ENCODE measurements around the gene SH3BGRL3. TPM values are rescaled to one million over a fixed set of nuclear protein-coding genes. Genes with fewer than 3 reads are reported as not detected.
A peak's percentile ranks its signal among the peaks of the same experiment; 100 is the strongest.
"Not testable (repeated sequence)": the region's sequence is repeated elsewhere in the genome, so short reads cannot be mapped to it uniquely, and the experiment has no call there.

The SH3BGRL3 gene
- total RNA-seq, 4 donors from 2014 or later: 76.9 to 163 (median 106) TPM

DNA sequence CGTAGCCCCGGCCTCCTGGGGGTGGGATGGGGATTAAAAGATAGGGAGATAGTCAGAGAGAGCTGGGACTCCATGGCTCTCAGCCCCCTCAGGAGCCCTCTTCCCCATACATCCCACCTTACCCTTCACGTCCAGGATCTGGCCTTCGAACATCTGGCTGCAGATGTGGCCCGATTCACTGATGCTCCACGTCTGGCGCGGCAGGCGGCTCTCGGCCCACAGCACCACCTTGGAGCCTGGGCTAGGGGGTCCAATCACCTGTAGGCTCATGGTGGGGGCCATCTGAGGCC, 42.1 kb downstream of the SH3BGRL3 start:
- no peak for DNase-seq
- intact Hi-C loops (cut with DNase I): loop anchor here (5.0 kb wide), 1 partner anchor 40 kb away; the partner anchor contains the start of gene SH3BGRL3
- Histone ChIP-seq H3K4me3 (no peak overlapping the region), H3K27ac (peak overlapping the region in 1 of 4 donors; percentile 0), H3K9me3 (no peaks in the 10 kb centered on the region), H3K27me3 (peaks cover 0 to 4% (median 0%) of the 10 kb centered on the region in 4 donors), H3K4me1 (peaks cover 0 to 34% (median 10%) of the 10 kb centered on the region in 3 donors), H3K36me3 (peaks cover 0 to 74% (median 8%) of the 10 kb centered on the region in 3 donors)
- WGBS, 2 donors: 53 to 60% methylated on average over 7 to 8 of the region's 10 CpGs
- TF ChIP-seq, protein P1, sequence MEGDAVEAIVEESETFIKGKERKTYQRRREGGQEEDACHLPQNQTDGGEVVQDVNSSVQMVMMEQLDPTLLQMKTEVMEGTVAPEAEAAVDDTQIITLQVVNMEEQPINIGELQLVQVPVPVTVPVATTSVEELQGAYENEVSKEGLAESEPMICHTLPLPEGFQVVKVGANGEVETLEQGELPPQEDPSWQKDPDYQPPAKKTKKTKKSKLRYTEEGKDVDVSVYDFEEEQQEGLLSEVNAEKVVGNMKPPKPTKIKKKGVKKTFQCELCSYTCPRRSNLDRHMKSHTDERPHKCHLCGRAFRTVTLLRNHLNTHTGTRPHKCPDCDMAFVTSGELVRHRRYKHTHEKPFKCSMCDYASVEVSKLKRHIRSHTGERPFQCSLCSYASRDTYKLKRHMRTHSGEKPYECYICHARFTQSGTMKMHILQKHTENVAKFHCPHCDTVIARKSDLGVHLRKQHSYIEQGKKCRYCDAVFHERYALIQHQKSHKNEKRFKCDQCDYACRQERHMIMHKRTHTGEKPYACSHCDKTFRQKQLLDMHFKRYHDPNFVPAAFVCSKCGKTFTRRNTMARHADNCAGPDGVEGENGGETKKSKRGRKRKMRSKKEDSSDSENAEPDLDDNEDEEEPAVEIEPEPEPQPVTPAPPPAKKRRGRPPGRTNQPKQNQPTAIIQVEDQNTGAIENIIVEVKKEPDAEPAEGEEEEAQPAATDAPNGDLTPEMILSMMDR (IDR thresholded peaks at IDR 0.05): no peak
- TF ChIP-seq POLR2A (IDR thresholded peaks at IDR 0.05): no peak

DNA sequence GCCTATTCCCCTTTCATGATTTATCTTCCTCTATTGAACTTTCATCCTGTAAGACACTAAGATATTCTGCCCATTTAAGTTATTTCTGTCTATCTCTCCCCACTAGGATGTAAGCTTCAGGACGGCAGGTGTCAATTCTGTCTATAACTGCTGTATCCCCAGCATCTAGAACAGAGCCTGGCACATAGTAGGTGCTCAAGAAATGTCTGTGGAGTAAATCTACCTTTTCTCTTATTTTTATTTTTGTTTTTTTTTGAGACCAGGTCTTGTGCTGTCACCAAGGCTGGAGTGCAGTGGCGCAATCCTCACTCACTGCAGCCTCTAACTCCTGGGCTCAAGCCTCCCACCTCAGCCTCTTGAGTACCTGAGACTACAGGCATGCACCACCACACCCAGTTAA, 43.5 kb downstream of the SH3BGRL3 start:
- H3K27me3 ChIP-seq: peaks cover 0 to 4% (median 0%) of the 10 kb centered on the region in 4 donors
- H3K9me3 ChIP-seq: no peaks in the 10 kb centered on the region
- H3K36me3 ChIP-seq: peaks cover 0 to 88% (median 8%) of the 10 kb centered on the region in 3 donors
- WGBS, 2 donors: 91 to 93% methylated on average over 2 of the region's 2 CpGs
- no peak overlapping the region for H3K4me3 ChIP-seq
- H3K27ac ChIP-seq: no peak overlapping the region
- intact Hi-C loops (cut with DNase I): loop anchor here (5.0 kb wide), 1 partner anchor 41 kb away; the partner anchor contains the start of gene SH3BGRL3
- no peak for TF ChIP-seq POLR2A (IDR thresholded peaks at IDR 0.05)
- TF ChIP-seq, protein P1 (IDR thresholded peaks at IDR 0.05): no peak
- no peak for DNase-seq
- peaks cover 0 to 31% (median 10%) of the 10 kb centered on the region in 3 donors for H3K4me1 ChIP-seq

DNA sequence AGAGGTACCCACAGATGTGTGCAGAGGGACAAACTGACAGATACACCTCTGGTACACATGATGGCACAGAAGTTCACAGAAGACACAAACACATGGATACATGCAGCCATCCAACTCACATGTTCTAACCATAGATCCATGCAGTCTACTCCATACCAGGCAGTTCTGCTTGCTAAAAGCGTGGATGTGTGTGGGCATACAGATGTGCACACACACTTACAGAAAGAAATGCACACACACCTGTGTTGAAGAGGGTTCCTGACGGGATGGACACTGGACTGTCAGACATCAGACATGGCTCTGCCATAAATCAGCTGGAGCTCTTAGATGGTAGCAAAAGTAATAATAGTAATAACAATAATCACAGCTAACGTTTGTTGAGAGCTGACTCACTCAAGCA, 44.7 kb downstream of the SH3BGRL3 start:
- H3K4me3 ChIP-seq: no peak overlapping the region
- DNase-seq: no peak
- H3K27me3 ChIP-seq: peaks cover 0 to 5% (median 0%) of the 10 kb centered on the region in 4 donors
- TF ChIP-seq POLR2A (IDR thresholded peaks at IDR 0.05): no peak
- TF ChIP-seq, protein P1 (IDR thresholded peaks at IDR 0.05): no peak
- peaks cover 0 to 29% (median 10%) of the 10 kb centered on the region in 3 donors for H3K4me1 ChIP-seq
- no peaks in the 10 kb centered on the region for H3K9me3 ChIP-seq
- peaks cover 0 to 98% (median 8%) of the 10 kb centered on the region in 3 donors for H3K36me3 ChIP-seq
- WGBS, 2 donors: 81 to 89% methylated on average over 3 of the region's 3 CpGs
- H3K27ac ChIP-seq: no peak overlapping the region
- intact Hi-C loops (cut with DNase I): loop anchor here (5.0 kb wide), 1 partner anchor 42 kb away; the partner anchor contains the start of gene SH3BGRL3

DNA sequence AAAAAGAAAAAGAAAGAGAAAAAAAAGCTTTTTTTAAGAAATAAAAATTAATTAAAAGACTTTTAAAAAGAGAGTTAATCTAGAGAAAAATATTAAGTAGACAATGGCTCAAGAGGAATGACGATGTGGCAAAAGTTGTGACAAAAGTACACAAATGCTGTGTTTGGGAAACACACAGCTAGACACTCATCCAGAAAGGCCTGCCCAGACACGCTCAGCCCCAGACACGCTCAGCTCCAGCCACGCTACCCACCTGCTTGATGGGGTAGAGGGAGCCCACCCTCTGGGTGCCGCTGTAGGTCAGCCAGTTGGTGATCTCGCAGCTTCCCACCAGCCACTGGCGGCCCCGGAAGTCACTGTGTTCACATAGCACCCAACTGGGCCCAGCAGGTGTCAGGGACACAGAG, 48.1 kb downstream of the SH3BGRL3 start:
- 38 to 59% methylated on average over 7 to 8 of the region's 8 CpGs for WGBS, 2 donors
- intact Hi-C loops (cut with DNase I): no loop called here
- peaks cover 0 to 10% (median 0%) of the 10 kb centered on the region in 3 donors for H3K4me1 ChIP-seq
- no peak overlapping the region for H3K4me3 ChIP-seq
- peaks cover 0 to 34% (median 0%) of the 10 kb centered on the region in 4 donors for H3K27me3 ChIP-seq
- TF ChIP-seq, protein P1 (IDR thresholded peaks at IDR 0.05): no peak
- TF ChIP-seq POLR2A (IDR thresholded peaks at IDR 0.05): no peak
- no peak for DNase-seq
- H3K9me3 ChIP-seq: no peaks in the 10 kb centered on the region
- H3K36me3 ChIP-seq: peaks cover 0 to 88% (median 0%) of the 10 kb centered on the region in 3 donors
- H3K27ac ChIP-seq: no peak overlapping the region

DNA sequence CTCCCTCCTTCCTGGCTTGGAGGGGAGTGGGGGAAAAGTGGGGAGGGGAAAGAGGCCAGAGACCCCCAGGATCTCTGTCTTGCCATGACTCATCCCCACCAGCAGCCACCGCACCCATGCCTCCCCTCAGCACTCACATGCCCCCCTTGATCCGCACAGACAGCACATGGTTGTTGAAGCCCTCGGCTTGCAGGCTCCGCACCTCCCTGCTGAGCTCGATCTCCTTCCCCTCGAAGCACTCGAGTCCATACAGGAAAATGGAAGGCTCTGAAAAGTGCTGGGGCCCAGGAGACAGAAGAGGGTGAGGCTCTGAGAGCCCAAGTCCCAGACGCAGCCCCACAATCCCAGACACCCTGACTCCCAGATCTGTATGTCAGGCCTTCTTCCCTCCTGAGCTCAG, 48.7 kb downstream of the SH3BGRL3 start:
- H3K27me3 ChIP-seq: peaks cover 0 to 40% (median 0%) of the 10 kb centered on the region in 4 donors
- 83 to 91% methylated on average over 6 of the region's 8 CpGs for WGBS, 2 donors
- intact Hi-C loops (cut with DNase I): no loop called here
- H3K36me3 ChIP-seq: peaks cover 0 to 88% (median 0%) of the 10 kb centered on the region in 3 donors
- no peak for DNase-seq
- no peak overlapping the region for H3K27ac ChIP-seq
- peaks cover 0 to 10% (median 0%) of the 10 kb centered on the region in 3 donors for H3K4me1 ChIP-seq
- H3K4me3 ChIP-seq: no peak overlapping the region
- no peak for TF ChIP-seq POLR2A (IDR thresholded peaks at IDR 0.05)
- TF ChIP-seq, protein P1 (IDR thresholded peaks at IDR 0.05): no peak
- no peaks in the 10 kb centered on the region for H3K9me3 ChIP-seq

DNA sequence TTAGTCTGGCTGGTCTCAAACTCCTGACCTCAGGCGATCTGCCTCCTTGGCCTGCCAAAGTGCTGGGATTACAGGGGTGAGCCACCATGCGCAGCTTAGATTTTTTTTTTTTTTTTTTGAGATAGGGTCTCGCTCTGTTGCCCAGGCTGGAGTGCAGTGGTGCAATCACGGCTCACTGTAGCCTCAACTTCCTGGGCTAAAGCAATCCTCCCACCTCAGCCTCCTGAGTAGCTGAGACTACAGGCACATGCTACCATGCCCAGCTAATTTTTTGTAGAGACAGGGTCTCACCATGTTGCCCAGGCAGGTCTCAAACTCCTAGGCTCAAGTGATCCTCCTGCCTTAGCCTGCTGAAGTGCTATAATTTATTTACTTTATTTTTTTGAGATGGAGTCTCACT, 49.5 kb downstream of the SH3BGRL3 start:
- H3K36me3 ChIP-seq: peaks cover 0 to 87% (median 0%) of the 10 kb centered on the region in 3 donors
- intact Hi-C loops (cut with DNase I); H3K27ac ChIP-seq; H3K4me3 ChIP-seq; H3K4me1 ChIP-seq; DNase-seq; H3K9me3 ChIP-seq: not testable (repeated sequence)
- H3K27me3 ChIP-seq: peaks cover 0 to 44% (median 0%) of the 10 kb centered on the region in 4 donors
- 88 to 92% methylated on average over 3 to 4 of the region's 4 CpGs for WGBS, 2 donors

Data from esophagus squamous epithelium (tissue), 5 donors.